Stomach (tissue), 4 donors: Measurements from ENCODE around the gene DNAJB9.

Experiments
- EP300 ChIP-seq: sonication (generic); formaldehyde crosslinking; IDR thresholded peaks from one replicate; pipeline ENCODE4 v1.6.1; 2017; ENCODE audit warnings: antibody characterized with exemption
- POLR2AphosphoS5 ChIP-seq, 3 donors: sonication (generic); formaldehyde crosslinking; IDR thresholded peaks; one replicate each; pipeline ENCODE4 v1.6.1; 2016; ENCODE audit warnings: antibody characterized with exemption in 3 of 3

DNA sequence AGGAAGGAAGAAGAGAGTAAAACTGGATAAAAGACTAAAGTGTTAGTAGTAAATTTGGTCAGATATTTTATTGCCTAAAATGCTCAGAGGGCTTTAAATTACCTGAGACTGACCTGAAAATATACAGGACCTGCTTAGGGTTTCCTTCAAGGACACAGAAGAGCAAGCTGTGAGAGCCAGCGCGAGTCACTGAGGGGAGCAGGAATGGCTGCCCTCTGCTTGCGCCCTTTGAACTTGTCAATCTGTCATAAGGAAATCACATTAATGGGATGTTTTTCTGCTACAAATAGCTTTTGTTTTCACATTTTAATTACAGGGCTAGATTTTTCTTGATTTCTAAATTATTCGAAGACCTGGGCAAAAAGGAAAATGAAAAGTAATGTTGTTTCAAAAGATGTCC, 26.9 kb downstream of the DNAJB9 start:
- TF ChIP-seq EP300 (no peak), POLR2AphosphoS5 (IDR thresholded peaks at IDR 0.05) (no peak)
